ENCODE results near the gene MYL4.

The MYL4 gene

DNA sequence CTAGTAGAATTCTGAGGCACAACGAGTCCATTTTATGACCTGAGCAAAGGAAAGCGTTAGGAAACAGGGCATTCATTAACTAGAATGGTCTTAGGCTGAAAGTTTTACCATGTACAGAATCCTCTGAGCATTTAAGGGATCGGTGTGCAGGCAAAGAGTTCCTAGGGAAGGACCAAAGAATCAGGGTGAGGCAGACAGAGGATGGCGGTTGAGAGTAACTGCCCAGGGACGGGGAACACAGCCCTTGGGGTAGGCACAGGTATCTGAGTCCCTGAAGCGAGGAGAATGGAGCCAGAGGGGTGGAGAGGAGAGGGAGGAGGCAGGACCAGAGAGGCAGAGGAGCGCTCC, 30.4 kb downstream of the MYL4 start:
- TF ChIP-seq, protein P1, sequence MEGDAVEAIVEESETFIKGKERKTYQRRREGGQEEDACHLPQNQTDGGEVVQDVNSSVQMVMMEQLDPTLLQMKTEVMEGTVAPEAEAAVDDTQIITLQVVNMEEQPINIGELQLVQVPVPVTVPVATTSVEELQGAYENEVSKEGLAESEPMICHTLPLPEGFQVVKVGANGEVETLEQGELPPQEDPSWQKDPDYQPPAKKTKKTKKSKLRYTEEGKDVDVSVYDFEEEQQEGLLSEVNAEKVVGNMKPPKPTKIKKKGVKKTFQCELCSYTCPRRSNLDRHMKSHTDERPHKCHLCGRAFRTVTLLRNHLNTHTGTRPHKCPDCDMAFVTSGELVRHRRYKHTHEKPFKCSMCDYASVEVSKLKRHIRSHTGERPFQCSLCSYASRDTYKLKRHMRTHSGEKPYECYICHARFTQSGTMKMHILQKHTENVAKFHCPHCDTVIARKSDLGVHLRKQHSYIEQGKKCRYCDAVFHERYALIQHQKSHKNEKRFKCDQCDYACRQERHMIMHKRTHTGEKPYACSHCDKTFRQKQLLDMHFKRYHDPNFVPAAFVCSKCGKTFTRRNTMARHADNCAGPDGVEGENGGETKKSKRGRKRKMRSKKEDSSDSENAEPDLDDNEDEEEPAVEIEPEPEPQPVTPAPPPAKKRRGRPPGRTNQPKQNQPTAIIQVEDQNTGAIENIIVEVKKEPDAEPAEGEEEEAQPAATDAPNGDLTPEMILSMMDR (IDR thresholded peaks at IDR 0.05; ENCODE audit: insufficient read depth, missing control alignments) = no peak
- FAIRE-seq = no peak
- DNase-seq (ENCODE audit: insufficient read length, low spot score) = no peak

DNA sequence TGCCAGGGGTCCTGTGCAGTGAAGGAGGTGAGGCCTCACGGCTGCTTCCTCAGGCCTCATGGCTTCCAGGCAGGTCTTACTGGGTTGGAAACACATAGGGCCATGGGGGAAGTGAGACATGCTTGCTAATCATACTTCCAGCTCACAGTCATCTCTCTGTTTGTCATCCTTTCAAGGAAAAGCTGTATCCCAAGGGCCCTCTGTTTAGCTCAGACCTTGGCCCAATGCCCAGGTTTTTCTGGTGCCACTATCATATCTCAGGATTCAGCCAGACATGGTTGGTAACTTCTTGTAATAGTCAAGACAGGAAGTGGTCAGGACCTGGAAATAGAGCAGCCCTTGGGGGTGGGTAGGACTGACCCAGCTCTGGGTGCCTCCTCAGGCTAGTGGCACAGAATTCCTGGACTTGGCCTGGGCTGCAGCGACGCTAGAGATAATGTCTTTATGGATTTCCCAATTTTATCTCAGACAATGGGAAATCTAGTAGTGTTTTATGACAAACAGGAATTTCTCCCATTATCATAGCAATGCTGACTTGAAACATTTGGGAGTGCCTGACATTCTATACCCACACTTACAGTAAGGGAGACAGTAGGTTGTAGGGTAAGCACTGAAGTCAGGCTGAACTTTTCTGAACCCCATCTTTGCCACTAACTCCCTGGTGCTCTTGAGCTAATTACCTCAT, 31.0 kb downstream of the MYL4 start:
- no peak for FAIRE-seq
- TF ChIP-seq, protein P1 (IDR thresholded peaks at IDR 0.05; ENCODE audit: insufficient read depth, missing control alignments) = no peak
- DNase-seq (ENCODE audit: insufficient read length, low spot score) = no peak

DNA sequence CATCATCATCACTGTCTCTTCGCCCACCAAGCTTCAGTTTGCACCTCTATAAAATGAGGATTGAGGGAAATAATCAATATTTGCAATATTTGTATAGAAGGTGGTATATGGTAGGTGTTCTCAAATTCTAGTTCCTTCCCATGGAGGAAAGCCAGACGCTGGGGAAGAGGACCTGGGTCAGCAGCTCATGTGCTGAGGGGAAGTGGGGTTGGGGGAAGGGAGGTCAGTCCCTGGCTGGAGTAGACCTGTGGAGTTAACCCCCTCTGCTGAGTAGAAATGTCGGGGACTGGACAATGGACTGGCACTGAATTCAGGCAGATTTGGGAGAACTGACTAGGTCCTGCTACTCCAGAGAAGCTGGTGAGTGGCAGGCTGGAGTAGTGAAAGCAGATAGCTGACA, 31.7 kb downstream of the MYL4 start:
- DNase-seq (ENCODE audit: insufficient read length, low spot score) (no peak), FAIRE-seq (no peak)
- TF ChIP-seq, protein P1 (IDR thresholded peaks at IDR 0.05; ENCODE audit: insufficient read depth, missing control alignments) = no peak

DNA sequence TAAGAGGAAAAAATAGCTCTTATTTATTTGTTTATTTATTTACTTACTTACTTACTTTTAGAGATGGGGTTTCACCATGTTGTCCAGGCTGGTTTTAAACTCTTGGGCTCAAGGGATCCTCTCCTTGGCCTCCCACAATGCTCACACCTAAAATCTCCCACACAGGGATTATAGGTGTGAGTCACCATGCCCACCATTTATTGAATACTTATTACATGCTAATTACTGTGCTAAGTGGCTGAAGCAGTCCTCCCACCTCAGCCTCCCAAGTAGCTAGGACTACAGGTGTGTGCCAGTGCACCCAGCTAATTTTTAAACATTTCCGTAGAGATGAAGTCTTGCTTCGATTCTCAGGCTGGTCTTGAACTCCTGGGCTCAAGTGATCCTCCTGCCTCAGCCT, 33.5 kb downstream of the MYL4 start:
- DNase-seq (ENCODE audit: insufficient read length, low spot score) (no peak), FAIRE-seq (no peak)
- TF ChIP-seq, protein P1 (IDR thresholded peaks at IDR 0.05; ENCODE audit: insufficient read depth, missing control alignments) = no peak

DNA sequence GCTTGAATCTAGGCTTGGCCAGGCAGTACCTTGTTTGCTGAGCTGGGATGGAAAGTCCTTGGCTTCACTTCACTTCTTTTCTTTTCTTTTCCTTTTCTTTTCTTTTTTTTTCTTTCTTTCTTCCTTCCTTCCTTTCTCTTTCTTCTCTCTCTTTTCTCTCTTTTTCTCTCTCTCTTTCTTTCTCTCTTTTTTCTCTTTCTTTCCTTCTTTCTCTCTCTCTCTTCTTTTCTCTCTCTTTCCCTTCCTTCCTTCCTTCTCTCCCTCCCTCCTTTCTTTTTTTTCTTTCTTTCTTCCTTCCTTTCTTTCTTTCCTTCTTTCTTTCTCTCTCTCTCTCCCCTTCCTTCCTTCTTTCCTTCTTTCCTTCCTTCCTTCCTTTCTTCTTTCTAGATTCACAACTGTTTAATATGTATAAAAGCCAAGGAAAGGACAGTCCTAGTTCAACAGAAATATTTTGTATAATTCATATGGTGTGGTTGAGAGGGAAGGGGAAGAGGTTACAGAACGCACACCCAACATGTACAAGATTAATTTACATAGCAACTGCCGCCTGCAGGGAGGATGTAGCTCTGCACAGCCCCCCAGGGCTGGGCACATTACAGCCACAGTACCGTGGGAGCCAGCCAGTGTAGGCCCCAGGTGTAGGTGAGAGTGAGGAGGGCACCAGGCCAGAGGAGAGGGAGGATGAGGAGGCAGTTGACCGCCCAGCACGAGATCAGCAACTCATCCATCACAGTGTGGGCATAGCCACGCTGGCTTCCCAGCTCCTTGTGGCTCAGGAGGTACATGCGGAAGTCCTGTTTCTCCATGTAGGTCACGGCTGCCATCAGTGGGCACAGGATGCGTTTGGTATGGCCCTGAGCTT, 34.8 kb downstream of the MYL4 start:
- DNase-seq (ENCODE audit: insufficient read length, low spot score) (no peak), FAIRE-seq (no peak)
- TF ChIP-seq, protein P1 (IDR thresholded peaks at IDR 0.05; ENCODE audit: insufficient read depth, missing control alignments) = no peak

DNA sequence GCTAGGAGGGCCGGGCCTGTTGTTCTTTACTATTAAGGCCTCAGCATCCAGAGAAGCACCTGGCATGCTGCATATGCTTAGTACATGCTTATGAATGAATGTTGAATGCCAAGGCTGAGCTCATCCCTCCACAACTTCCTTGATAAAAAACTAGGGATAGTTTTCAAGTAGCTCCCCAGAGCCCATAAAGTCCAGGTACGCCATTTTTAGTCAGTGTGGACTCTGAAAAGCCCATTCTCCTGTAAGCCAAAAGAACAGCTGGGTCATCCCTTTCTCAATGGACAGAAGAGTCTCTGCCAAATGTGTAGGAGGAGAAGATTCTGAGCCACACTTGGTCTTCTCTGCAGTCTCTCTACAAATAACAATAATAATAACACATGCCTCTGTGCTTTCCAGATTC, 35.5 kb downstream of the MYL4 start:
- DNase-seq (ENCODE audit: insufficient read length, low spot score) = no peak
- no peak for FAIRE-seq
- TF ChIP-seq, protein P1 (IDR thresholded peaks at IDR 0.05; ENCODE audit: insufficient read depth, missing control alignments) = no peak

DNA sequence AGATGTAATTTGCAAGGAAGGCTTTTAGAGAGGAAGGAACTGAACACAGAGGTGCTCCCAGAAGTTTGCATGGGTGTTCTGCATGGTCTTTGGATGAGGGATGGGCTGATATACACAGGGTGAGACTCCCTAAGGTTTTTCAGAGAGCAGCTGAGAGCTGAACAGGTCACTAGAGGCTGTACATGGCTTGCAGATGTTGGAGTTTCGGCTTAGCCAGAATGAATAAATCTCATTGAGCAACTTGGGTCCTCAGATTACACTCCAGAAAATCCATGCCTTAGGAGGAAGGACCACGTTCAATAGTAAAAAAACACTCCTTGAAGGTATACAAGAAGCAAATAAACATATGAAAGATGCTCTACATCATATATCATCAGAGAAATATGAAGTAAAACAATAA, 37.0 kb downstream of the MYL4 start:
- FAIRE-seq = no peak

More for the DNA sequence above, 37.0 kb downstream of the MYL4 start:
- DNase-seq (ENCODE audit: insufficient read length, low spot score) = no peak
- TF ChIP-seq, protein P1 (IDR thresholded peaks at IDR 0.05; ENCODE audit: insufficient read depth, missing control alignments) = no peak

All from D721Med (cell line).